Hepatocyte (in vitro differentiated cells): ENCODE results near the gene KIF25.

Experiments used
- EZH2 ChIP-seq: fragments of 200-600 bp; sonication (generic); IDR thresholded peaks from 2 replicates; pipeline ENCODE4 v1.6.1; 2016; ENCODE audit warnings: antibody characterized with exemption, mild to moderate bottlenecking, borderline replicate concordance
- EZH2phosphoT487 ChIP-seq: fragments of 200-600 bp; sonication (generic); IDR thresholded peaks from one replicate; pipeline ENCODE4 v1.6.1; 2018; ENCODE audit warnings: antibody characterized with exemption, mild to moderate bottlenecking, low read depth, moderate library complexity; ENCODE audit not compliant: unreplicated experiment, severe bottlenecking
- TF ChIP-seq, protein P1 (sequence below): fragments of 200-600 bp; sonication (generic); IDR thresholded peaks from 2 replicates; pipeline ENCODE4 v1.5.1; 2016; ENCODE audit warnings: antibody characterized with exemption, mild to moderate bottlenecking; ENCODE audit not compliant: poor library complexity

- TF ChIP-seq, protein P1, sequence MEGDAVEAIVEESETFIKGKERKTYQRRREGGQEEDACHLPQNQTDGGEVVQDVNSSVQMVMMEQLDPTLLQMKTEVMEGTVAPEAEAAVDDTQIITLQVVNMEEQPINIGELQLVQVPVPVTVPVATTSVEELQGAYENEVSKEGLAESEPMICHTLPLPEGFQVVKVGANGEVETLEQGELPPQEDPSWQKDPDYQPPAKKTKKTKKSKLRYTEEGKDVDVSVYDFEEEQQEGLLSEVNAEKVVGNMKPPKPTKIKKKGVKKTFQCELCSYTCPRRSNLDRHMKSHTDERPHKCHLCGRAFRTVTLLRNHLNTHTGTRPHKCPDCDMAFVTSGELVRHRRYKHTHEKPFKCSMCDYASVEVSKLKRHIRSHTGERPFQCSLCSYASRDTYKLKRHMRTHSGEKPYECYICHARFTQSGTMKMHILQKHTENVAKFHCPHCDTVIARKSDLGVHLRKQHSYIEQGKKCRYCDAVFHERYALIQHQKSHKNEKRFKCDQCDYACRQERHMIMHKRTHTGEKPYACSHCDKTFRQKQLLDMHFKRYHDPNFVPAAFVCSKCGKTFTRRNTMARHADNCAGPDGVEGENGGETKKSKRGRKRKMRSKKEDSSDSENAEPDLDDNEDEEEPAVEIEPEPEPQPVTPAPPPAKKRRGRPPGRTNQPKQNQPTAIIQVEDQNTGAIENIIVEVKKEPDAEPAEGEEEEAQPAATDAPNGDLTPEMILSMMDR, result no peak
- no peak for TF ChIP-seq EZH2
- no peak for TF ChIP-seq EZH2phosphoT487
Observed at GRCh38 chr6:168030908-168031307, 33.4 kb downstream of the KIF25 start.
